Measurements from ENCODE around the gene AFDN.

Gene AFDN

DNA sequence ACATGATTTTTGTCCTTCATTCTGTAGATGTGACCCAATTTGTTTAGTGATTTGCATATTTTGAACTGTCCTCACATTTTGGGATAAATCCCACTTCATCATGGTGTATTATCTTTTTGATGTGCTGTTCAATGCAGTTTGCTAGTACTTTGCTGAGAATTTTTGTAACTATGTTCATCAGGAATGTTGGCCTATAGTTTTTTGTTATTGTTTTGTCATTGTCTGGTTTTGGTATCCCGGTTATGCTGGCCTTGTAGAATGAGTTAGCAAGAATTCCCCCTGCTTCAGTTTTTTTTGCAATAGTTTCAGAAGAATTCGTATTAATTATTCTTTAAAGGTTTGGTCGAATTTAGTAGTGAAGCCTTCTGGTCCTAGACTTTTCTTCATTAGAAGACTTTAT, 182.6 kb downstream of the AFDN start:
- no peak for DNase-seq

DNA sequence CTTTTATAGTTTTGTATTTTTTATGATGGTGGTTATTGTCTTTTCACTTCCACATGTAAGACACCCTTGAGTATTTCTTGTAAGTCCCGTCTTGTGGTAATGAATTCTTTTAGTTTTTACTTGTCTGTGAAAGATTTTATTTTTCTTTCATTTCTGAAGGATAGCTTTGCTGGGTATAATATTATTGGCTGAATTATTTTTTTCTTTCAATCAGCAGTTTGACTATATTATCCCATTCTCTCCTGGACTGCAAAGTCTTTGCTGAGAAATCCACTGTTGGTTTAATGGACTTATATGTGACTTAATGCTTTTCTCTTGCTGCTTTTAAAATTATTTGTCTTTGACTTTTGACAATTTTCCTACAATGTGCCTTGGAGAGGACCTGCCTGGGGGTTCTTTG, 184.6 kb downstream of the AFDN start:
- no peak for DNase-seq

DNA sequence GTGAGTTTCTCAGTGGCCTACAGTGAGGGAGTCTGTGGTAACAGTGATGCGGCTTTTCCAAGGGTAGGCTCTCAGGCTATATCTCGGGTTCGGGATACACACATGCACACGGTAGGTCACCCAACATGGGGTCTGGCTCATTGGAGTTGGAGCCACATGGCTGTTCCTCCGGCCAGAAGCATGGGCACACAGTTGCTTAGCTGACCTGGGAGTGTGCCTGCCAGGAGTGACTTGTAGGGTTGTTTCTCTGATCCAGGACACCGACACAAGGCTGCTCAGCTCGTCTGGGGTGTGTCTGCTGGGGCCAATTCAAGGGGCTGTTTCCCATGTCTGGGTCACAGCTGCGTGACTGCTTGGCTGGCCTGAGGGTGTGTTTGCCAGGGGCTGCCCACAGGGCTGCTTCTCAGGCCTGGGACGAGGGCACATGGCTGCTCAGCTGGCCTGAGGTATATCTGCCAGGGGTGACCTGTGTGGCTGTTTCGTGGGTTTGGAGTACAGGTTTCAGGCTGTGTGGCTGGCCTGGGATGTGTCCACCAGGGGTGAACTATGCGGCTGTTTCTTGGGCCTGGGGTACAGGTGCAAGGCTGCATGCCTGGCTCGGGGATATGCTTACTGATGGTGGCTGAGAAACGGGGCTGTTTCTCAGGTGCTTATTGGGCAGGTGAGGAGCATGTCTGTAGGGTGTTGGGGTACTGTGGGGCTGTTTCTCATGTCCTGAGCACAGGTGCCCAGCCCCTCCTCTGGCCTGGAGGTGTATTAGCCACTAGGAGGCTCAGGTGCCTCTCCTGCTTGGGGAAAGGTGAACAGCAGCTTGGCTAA, 185.9 kb downstream of the AFDN start:
- DNase-seq, result no peak

- DNase-seq, result no peak
Observed at GRCh38 chr6:168013250-168013915, 186.7 kb downstream of the AFDN start.

- DNase-seq, result no peak
Observed at GRCh38 chr6:168014428-168014827, 187.7 kb downstream of the AFDN start.

DNA sequence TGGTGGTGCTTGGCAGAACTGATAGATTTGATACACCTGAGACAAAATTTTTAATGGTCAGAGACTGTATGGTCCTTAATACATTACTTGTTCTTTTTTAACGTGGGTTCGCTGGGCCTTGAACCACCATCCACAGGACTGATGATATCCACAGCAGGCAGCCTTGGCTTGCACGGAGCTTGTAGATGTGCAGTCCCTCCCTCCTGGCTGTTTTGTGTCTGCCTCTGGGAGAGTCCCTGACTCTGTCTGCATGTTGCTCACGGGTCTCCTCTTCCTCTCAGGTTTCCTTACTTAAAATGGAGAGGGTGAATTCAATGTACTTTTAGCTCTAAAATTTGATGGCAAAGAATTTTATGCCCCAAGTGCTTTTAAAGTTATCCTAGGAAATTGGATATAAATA, 188.3 kb downstream of the AFDN start:
- DNase-seq, result no peak

DNA sequence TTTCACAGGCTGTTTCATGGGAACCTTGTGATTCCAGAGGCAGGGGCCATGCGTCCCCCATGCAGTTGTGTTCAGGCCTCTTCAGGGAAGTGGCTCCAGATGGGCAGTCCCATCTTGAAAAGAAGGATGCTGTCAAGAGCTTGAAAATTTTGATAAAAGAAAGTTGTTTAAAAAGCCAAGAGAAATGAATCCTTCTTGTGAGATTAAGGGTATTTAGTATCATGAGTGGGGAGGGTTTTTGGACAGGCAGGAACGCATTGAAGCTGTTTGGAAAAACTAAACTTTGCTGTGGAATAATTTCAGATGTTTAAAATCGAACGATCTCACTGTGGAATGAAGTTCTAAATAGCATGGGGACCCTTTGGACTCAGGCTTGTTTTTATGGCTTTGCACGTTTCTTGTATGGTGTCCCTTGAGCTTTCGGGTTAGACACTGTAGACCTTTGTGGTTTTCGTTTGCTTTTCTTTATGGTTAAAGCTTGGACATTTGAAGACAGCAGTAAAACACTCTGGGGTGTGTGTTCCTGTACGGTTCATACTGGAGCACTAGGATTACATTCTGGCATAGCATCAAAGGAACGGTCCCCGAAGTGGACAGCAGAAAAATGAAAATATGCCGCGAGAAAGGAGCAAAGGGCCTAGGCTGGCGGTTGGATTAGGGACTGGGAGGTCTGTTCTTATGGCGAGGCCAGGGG, 188.9 kb downstream of the AFDN start:
- no peak for DNase-seq

- DNase-seq, result no peak
Observed at GRCh38 chr6:168016176-168016620, 189.5 kb downstream of the AFDN start.

- no peak for DNase-seq
Observed at GRCh38 chr6:168016721-168017525, 190.2 kb downstream of the AFDN start.

DNA sequence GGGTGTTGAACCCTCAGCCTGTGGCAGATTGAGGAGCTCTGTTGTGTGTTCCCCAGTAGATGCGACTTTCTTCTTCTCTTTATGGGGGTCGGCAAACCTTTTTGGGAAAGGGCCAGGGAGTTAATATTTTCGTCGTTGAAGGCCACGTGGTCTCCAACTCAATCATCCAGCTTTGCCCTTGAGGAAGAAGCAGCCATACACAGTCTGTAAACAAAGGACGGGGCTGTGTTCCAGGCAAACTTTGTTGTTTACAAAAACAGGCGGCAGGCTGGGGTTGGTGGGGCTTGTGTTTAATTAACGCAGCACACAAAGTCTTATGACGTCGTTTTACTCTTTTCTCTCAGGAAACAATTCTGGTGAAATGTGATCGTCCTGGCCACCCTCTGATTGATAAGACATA, 190.9 kb downstream of the AFDN start:
- DNase-seq, result no peak

GRCh38 chr6:168018664-168019063, 192.0 kb downstream of the AFDN start:
- DNase-seq, result no peak

DNA sequence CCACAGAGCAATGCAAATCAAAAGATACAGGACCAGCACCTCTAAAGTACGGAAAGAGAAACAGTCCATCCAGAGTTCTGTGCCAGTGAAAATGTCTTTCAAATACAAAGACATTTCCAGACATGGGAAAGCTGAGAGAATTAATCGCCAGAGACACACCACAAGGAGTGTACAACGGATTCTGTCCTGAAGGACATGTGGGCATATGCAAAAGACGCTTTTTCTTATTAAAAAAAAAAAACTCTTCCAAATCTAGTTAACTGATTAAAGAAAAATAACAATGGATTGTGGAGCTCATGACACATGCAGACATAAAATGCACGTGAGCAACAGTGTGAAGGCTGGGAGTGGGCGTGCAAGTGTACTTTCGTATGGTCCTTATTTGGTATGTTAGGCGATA, 193.5 kb downstream of the AFDN start:
- no peak for DNase-seq

GRCh38 chr6:168021581-168021980, 194.9 kb downstream of the AFDN start:
- no peak for DNase-seq
